G401 (cell line): ENCODE data around the gene UBTFL1. TPM values are rescaled to one million over a fixed set of nuclear protein-coding genes. Genes with fewer than 3 reads are reported as not detected.
"Not testable (repeated sequence)": the region's sequence is repeated elsewhere in the genome, so short reads cannot be mapped to it uniquely, and the experiment has no call there.

Experiments
- DNase-seq: peaks from one replicate; pipeline ENCODE4 v3.0.0-alpha.2; 2015; ENCODE audit warnings: low spot score
- in situ Hi-C: cut with HindIII; loops from 2 replicates; pipeline ENCODE4 v1.10.0; 2016; ENCODE audit warnings: low sequenced_read_pairs, mixed read lengths
- total RNA-seq: library from RNA; depleted of rRNA; stranded (reverse); fragments of >200 nt; shearing (Covaris generic); gene quantifications from 2 replicates; pipeline ENCODE4 v1.2.3, GENCODE V29; 2014; rRNA removed

The UBTFL1 gene, protein sequence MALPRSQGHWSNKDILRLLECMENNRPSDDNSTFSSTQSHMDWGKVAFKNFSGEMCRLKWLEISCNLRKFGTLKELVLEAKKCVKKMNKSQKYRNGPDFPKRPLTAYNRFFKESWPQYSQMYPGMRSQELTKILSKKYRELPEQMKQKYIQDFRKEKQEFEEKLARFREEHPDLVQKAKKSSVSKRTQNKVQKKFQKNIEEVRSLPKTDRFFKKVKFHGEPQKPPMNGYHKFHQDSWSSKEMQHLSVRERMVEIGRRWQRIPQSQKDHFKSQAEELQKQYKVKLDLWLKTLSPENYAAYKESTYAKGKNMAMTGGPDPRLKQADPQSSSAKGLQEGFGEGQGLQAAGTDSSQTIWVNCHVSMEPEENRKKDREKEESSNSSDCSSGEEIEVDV
- not detected in 2 replicates for total RNA-seq

DNA sequence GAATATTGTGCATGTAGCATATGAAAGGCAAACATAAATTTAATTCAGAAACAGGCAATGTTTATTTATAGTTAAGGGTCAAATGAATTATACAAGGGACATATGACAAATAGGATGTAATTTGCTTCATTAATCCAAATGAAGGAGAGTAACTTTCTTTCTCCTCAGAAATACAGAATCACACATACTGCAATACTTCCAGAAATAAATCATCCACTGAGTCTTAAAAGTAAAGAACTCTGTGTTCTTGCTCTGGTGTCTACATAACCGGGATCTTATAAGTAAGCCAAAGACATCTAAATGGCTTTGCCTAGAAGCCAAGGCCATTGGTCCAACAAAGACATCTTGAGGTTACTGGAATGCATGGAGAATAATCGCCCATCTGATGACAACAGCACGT is at the start of gene UBTFL1:
Gene UBTFL1, plus strand, starts transcription at position 301 of the 400 bp plus-strand sequence. Its CDS starts 0 bp downstream, at position 301.
- in situ Hi-C loops: not testable (repeated sequence)

DNA sequence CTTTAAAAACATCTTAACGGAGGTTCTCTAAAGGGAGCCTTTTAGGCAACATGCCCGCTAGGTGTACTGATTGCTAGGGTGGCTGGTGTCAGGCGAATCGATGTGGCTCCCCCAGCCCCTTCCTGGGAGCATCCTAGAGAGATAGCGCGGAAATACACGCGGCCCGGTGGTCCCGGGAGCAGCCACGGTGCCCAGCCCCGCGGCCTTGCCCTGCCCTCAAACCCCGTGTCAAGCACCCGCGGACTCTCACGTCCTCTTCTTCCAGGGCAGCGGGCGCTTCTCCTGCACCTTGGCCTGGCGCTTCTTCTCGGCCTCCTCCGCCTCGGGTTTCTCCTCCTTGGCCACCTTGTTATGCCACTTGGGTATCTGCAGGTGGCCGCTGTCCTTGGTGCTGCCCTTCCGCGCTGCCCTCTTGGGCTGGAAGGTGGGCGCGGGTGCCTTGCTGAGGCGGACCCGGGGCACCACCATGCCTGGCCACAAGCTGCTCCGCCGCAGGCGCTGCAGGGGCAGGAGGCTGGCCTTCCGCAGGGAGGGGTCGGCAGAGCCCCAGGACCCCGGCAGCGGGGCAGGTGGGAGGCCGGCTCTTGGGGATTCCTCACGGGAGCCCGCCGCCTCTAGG is 34.0 kb upstream of the UBTFL1 start:
- DNase-seq, in situ Hi-C loops: not testable (repeated sequence)

More for the DNA sequence above, at the start of gene UBTFL1:
- not testable (repeated sequence) for DNase-seq

- in situ Hi-C loops, DNase-seq: not testable (repeated sequence)
These were observed 33.4 kb upstream of the UBTFL1 start for GRCh38 chr11:90052311-90052710.

DNA sequence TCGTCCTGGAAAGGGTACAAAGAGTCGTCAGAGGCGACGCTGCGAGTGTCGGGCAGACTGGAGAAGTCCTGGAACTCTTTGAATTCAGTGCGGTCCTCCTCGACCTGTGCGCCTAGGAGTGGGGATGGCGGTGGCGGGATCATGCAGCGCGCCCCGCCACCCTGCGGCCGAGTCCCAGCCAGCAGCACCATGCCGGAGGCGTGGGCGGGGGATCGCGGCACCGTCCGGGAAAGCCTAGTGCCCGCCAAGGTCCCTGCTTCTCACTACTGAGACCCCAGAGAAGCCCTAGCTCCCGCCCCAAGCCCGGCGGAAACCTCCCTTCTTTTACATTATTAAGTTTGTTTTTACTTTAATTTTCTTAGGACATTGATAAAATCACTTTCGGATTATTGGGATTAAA is 32.2 kb upstream of the UBTFL1 start:
- DNase-seq, in situ Hi-C loops: not testable (repeated sequence)

DNA sequence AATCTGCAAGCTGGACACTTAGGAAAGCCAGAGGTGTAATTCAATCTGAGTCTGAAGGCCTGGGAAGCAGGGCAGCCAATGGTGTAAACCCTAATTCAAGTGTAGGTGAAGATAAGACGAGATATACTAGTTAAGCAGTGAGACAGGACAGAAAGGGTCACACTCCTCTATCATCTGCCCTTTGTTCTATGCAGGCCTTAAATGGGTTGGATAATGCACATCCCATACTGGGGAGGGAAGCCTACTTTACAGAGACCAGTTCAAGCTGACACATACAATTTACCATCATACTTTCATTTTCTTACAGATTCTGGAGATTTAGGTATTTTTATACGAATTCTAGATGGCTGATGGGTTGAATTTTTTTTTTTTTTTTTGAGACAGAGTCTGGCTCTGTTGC is 3.0 kb downstream of the UBTFL1 start:
- in situ Hi-C loops: not testable (repeated sequence)

DNA sequence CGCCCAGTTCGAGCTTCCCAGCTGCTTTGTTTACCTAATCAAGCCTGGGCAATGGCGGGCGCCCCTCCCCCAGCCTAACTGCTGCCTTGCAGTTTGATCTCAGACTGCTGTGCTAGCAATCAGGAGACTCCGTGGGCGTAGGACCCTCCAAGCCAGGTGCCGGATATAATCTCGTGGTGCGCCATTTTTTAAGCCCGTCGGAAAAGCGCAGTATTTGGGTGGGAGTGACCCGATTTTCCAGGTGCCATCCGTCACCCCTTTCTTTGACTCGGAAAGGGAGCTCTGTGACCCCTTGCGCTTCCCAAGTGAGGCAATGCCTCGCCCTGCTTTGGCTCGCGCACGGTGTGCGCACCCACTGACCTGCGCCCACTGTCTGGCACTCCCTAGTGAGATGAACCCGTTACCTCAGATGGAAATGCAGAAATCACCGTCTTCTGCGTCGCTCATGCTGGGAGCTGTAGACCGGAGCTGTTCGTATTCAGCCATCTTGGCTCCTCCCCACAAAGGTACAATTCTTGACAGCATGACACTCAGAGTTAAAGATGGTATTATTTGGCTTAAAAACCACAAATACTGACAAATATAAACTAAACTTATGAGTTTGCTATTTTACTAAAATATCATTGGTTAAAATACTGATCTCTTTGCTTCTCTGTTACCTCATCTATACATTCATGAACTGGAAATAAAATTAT is 9.6 kb downstream of the UBTFL1 start:
- in situ Hi-C loops, DNase-seq: not testable (repeated sequence)

More for the DNA sequence above, 3.0 kb downstream of the UBTFL1 start:
- not testable (repeated sequence) for DNase-seq

GRCh38 chr11:90098261-90098660 is 12.5 kb downstream of the UBTFL1 start:
- in situ Hi-C loops, DNase-seq: not testable (repeated sequence)

- no peak for DNase-seq
- in situ Hi-C loops: no loop called here
These were observed 14.7 kb downstream of the UBTFL1 start for GRCh38 chr11:90100431-90100830.

- in situ Hi-C loops: no loop called here
- no peak for DNase-seq
These were observed 27.8 kb downstream of the UBTFL1 start for GRCh38 chr11:90113541-90113940.

- no peak for DNase-seq
- in situ Hi-C loops: no loop called here
These were observed 34.4 kb downstream of the UBTFL1 start for GRCh38 chr11:90120191-90120590.

DNA sequence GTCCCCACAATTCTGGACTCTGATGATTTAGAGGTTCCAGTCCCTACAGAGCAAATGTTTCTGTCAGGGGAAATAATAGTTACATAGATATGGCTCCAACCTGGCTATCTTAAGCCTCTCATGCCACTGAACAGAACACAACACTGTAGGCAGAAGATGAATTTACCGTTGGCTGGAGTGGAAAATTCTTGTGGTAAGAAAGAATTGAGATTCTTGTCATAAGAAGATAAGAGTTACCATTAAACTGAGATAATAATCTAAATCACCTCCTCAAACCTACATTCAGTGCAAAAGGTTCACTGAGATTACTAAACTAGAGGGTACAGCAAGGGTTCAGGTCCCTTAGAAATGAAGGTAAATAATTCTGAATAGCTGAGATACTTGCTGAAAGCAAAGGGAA is 38.6 kb downstream of the UBTFL1 start:
- in situ Hi-C loops: no loop called here
- no peak for DNase-seq

DNA sequence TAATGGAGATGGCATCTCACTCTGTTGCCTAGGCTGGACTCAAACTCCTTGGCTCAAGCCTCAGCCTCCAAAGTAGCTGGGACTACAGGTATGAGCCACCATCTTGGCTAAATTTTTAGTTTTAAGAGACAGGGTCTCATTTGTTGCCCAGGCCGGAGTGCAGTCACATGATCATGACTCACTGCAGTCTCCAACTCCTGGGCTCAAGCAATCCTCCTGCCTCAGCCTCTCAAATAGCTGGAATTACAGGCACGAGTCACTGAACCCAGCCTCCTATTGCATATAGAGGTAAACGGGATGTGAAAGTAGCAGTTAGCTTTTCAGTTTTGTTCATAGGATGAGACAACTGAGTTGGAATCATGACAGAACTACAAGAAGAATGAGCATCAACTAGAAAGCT is 39.2 kb downstream of the UBTFL1 start:
- DNase-seq: no peak
- in situ Hi-C loops: no loop called here

DNA sequence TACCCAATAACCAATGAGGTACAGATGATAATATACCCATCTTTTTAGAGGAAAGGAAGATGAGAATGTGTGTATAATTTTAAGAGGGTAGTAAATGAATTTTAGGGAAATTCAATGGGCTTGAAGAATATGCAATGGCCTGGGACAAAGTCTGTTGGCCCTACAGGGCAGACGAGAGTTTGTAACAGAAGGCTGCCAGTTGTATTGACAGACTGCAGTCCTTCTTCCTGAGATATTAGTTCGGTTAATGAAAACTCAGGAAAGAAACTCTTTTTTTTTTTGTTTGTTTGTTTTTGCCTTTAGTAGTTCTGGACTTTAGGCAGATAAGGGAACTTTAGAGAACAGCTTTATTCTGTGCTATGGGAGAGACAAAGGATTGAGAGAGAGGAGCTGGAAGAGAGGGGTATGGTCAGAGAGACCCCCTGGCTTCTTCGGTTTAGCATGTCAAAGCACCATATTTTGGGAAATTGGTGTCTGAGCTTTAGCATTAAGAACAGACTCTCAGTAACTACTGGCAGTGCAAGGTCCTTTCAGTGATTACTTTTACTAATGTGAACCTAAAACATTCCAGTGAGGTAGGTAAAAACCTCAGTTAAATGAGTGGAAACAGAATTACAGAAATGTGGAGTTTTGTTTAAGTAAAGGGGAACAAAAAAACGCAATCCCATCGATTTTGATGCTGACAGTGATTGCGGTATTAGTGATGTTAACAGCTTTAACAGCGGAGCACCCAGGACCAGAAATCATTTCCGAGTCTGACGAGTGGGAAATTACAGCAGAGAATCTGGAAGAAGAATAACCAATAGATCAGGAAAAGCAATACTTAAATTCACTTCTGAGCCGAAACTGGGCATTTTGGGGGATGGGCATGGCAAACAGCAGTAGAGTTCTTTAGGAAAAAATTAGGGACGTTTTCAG is 48.1 kb downstream of the UBTFL1 start:
- no peak for DNase-seq
- in situ Hi-C loops: no loop called here

DNA sequence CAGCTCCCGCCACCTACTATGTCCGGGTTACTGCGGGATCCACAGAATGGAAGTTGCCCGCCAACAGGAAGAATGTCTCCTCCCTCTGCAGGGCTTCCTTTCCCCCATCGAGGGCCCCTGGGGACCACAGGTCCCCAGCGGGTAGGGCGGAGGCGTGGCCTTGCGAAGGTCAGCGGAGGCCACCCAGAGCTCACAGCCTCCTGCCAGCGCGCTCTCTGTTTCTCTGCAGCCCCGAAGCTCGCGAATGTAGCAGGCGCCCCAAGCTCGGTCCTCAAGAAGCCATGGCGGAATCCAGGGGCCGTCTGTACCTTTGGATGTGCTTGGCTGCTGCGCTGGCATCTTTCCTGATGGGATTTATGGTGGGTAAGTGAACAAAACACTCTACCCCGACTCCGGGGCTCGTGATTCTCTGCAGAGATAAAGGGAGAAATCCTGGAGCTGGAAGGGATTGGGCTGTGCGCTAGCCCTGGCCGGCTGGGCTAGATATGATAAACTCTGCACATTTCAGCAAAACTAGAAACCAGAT is 48.8 kb downstream of the UBTFL1 start, which contains the start of gene NAALAD2:
Gene NAALAD2, plus strand, starts transcription at position 186 of the 526 bp plus-strand sequence. Its CDS starts 96 bp downstream, at position 282.
- in situ Hi-C loops: no loop called here
- DNase-seq: no peak

DNA sequence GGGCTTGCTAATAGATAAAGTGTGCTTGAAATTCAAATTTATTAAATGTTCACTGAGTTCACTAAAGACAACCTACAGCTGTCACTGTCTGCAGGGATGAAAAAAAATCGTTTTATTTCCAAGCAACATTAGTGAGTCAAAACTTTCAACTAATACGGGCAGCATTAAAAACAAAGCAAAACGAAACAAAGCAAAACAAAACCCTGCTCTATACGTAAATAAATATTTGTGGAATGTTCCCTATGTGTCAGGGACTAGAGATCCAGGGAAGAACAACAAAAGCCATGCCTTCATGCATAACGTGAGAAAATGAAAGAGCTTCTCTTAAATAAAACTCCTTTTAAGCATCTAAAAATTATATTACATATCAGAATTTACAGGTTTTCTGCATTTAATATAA is 49.3 kb downstream of the UBTFL1 start:
- no peak for DNase-seq
- in situ Hi-C loops: no loop called here
